Cardiac fibroblast (primary cell): ENCODE measurements around the gene ANKRD6.

Source experiments
- DNase-seq, 2 donors: peaks; one replicate each; pipeline versions ENCODE4 v3.0.0 to v3.0.0-alpha.2; 2010; ENCODE audit warnings: low read depth in 2 of 2
- H3K4me3 ChIP-seq, 2 donors: replicated peaks in 1 of 2; 1 replicate in 1 of 2; 2 replicates in 1 of 2; pipeline ENCODE4 v1.5.1; 2011; ENCODE audit warnings: low read depth in 2 of 2, low read length in 2 of 2, mild to moderate bottlenecking in 2 of 2, moderate library complexity in 1 of 2
- CTCF ChIP-seq: IDR thresholded peaks from one replicate; pipeline ENCODE4 v1.5.1; 2011; ENCODE audit warnings: low read depth, mild to moderate bottlenecking, low read length, inconsistent platforms

Gene ANKRD6

GRCh38 chr6:89682991-89683390, 250.0 kb downstream of the ANKRD6 start:
- H3K4me3 ChIP-seq = no peak overlapping the region
- DNase-seq = no peak
- TF ChIP-seq CTCF = no peak
